PC-9 (cell line): ENCODE results near the gene NT5DC3. TPM values are rescaled to one million over a fixed set of nuclear protein-coding genes. Genes with fewer than 3 reads are reported as not detected.

Experiments
- BruUV-seq: library from RNA; stranded (reverse); fragments of 400-500 nt; replicated peaks from 2 replicates; lab custom pipeline; 2021; lab: Mats Ljungman, UMichigan
- CTCF ChIA-PET: fragments of 300-600 bp; sonication (Branson Sonifier 250); formaldehyde crosslinking; loops from one replicate; lab custom pipeline; 2022; ENCODE audit warnings: antibody characterized with exemption; lab: Charles Lee
- POLR2A ChIA-PET: fragments of 300-600 bp; sonication (Branson Sonifier 250); formaldehyde crosslinking; loops from one replicate; lab custom pipeline; 2022; ENCODE audit warnings: antibody characterized with exemption; ENCODE audit not compliant: unreplicated experiment; lab: Charles Lee
- DNase-seq, 2 experiments: peaks; one replicate each; pipeline versions ENCODE4 v3.0.0 to v3.0.0-alpha.2; 2015 to 2022; ENCODE audit warnings: mixed read lengths in 1 of 2
- H2AFZ ChIP-seq: fragments of 200-600 bp; sonication (generic); 2 replicates; pipeline ENCODE4 v1.8.1; 2017; ENCODE audit warnings: antibody characterized with exemption
- H3F3A ChIP-seq: fragments of 200-600 bp; sonication (generic); 2 replicates; pipeline ENCODE4 v1.8.1; 2017; ENCODE audit warnings: antibody characterized with exemption, mild to moderate bottlenecking, low read depth; ENCODE audit not compliant: insufficient read depth
- H3K27ac ChIP-seq: fragments of 200-600 bp; sonication (generic); 2 replicates; pipeline ENCODE4 v1.6.1; 2016; ENCODE audit warnings: mixed run types
- H3K27me3 ChIP-seq: fragments of 200-600 bp; sonication (generic); 2 replicates; pipeline ENCODE4 v1.6.1; 2016; ENCODE audit warnings: low read depth, mixed run types; ENCODE audit not compliant: insufficient read depth
- H3K36me3 ChIP-seq: fragments of 200-600 bp; sonication (generic); 2 replicates; pipeline ENCODE4 v1.6.1; 2016; ENCODE audit warnings: low read depth, mixed run types
- H3K4me1 ChIP-seq: fragments of 200-600 bp; sonication (generic); replicated peaks from 2 replicates; pipeline ENCODE4 v1.6.1; 2016; ENCODE audit warnings: mixed run types; ENCODE audit not compliant: insufficient read depth
- H3K4me2 ChIP-seq: fragments of 200-600 bp; sonication (generic); 2 replicates; pipeline ENCODE4 v1.6.1; 2017; ENCODE audit warnings: mixed run types
- H3K4me3 ChIP-seq: fragments of 200-600 bp; sonication (generic); 2 replicates; pipeline ENCODE4 v1.6.1; 2016; ENCODE audit warnings: mixed run types
- H3K79me2 ChIP-seq: fragments of 200-600 bp; sonication (generic); 2 replicates; pipeline ENCODE4 v1.6.1; 2017; ENCODE audit warnings: low read depth, mixed run types
- H3K9me2 ChIP-seq: fragments of 200-600 bp; sonication (generic); 2 replicates; pipeline ENCODE4 v1.8.1; 2017; ENCODE audit warnings: mild to moderate bottlenecking; ENCODE audit not compliant: insufficient read depth
- H3K9me3 ChIP-seq: fragments of 200-600 bp; sonication (generic); 2 replicates; pipeline ENCODE4 v1.8.1; 2016; ENCODE audit warnings: low read depth; ENCODE audit not compliant: insufficient read depth
- H4K20me1 ChIP-seq: fragments of 200-600 bp; sonication (generic); 2 replicates; pipeline ENCODE4 v1.8.1; 2017; ENCODE audit not compliant: insufficient read depth
- EZH2 ChIP-seq: fragments of 200-600 bp; sonication (generic); IDR thresholded peaks from 2 replicates; pipeline ENCODE4 v1.8.0; 2017; ENCODE audit warnings: antibody characterized with exemption, low read depth
- intact Hi-C: fragments of 100-400 bp; cut with micrococcal nuclease; formaldehyde crosslinking; loops from one replicate; pipeline ENCODE4 v1.10.0; 2022; ENCODE audit not compliant: unreplicated experiment
- total RNA-seq: library from RNA; stranded (reverse); gene quantifications from 2 replicates; pipeline ENCODE4 v1.2.3, GENCODE V29; 2021
- TF ChIP-seq, protein P1 (sequence below): fragments of 200-600 bp; sonication (generic); conservative IDR thresholded peaks from 2 replicates; pipeline ENCODE4 v1.6.1; 2017; ENCODE audit warnings: mixed run types, antibody characterized with exemption, mild to moderate bottlenecking, moderate library complexity

The NT5DC3 gene
- total RNA-seq, 1 experiment from 2014 or later: 13.2 TPM

DNA sequence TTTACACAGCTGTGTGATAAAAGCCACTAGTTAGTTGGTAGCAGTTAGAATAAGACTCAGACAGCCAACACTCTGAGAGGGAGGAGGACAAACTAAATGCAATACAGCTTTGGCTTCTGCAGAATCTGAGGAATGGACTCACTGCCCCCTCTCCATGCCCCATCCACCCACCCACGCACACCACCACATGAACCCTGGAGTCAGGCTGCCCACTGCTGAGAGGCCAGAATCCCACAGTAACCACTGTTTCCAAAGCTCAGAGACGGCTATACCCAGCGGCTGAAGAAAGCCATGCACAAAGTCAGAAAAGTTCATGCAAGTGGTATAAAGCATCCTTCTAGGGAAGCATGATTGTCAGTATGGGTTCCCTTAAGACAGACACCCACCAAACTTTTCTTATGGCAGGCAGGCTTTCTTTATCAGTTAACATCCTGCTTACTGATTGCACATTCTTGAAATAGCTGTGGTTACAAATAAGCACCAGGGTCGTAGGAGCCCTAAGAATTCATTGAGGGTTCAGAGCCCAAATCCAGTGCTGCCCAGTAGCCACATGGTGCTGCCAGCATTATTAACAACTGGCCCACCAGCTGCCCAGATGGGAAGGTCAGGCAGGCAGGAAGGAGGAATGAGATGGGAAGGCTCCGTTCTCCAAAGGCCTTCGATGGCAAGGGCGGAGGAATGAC lies 61.5 kb downstream of the NT5DC3 start:
- H3K4me1 ChIP-seq: peaks cover 24% of the 10 kb centered on the region
- peak in 1 of 2 experiments; percentile 51 for DNase-seq
- POLR2A ChIA-PET: interaction anchor here (0.5 to 0.6 kb wide), 3 partner anchors 55 to 1352 kb away, joined by 3 to 4 read pairs (median 3); partner anchors contain the start of gene HSP90B1
- TF ChIP-seq, protein P1, sequence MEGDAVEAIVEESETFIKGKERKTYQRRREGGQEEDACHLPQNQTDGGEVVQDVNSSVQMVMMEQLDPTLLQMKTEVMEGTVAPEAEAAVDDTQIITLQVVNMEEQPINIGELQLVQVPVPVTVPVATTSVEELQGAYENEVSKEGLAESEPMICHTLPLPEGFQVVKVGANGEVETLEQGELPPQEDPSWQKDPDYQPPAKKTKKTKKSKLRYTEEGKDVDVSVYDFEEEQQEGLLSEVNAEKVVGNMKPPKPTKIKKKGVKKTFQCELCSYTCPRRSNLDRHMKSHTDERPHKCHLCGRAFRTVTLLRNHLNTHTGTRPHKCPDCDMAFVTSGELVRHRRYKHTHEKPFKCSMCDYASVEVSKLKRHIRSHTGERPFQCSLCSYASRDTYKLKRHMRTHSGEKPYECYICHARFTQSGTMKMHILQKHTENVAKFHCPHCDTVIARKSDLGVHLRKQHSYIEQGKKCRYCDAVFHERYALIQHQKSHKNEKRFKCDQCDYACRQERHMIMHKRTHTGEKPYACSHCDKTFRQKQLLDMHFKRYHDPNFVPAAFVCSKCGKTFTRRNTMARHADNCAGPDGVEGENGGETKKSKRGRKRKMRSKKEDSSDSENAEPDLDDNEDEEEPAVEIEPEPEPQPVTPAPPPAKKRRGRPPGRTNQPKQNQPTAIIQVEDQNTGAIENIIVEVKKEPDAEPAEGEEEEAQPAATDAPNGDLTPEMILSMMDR: no peak
- no peak for TF ChIP-seq EZH2
- intact Hi-C loops: loop anchor here (1.0 to 10.0 kb wide), 2 partner anchors 62 to 345 kb away; partner anchors contain the start of gene NT5DC3
- no peaks in the 10 kb centered on the region for H3K79me2 ChIP-seq
- no peaks in the 10 kb centered on the region for H4K20me1 ChIP-seq
- H2AFZ ChIP-seq: no peak overlapping the region
- peaks cover 15% of the 10 kb centered on the region; the same call in 1 of the 2 replicates for H3F3A ChIP-seq
- CTCF ChIA-PET: no interaction called here
- H3K4me2 ChIP-seq: peak overlapping the region; percentile 51
- peak overlapping the region; percentile 63 for H3K27ac ChIP-seq
- no peaks in the 10 kb centered on the region for H3K27me3 ChIP-seq
- BruUV-seq: no TSS peak
- H3K9me3 ChIP-seq: no peaks in the 10 kb centered on the region
- no peaks in the 10 kb centered on the region for H3K9me2 ChIP-seq
- peaks cover 25% of the 10 kb centered on the region; the same call in 1 of the 2 replicates for H3K36me3 ChIP-seq
- H3K4me3 ChIP-seq: no peak overlapping the region

DNA sequence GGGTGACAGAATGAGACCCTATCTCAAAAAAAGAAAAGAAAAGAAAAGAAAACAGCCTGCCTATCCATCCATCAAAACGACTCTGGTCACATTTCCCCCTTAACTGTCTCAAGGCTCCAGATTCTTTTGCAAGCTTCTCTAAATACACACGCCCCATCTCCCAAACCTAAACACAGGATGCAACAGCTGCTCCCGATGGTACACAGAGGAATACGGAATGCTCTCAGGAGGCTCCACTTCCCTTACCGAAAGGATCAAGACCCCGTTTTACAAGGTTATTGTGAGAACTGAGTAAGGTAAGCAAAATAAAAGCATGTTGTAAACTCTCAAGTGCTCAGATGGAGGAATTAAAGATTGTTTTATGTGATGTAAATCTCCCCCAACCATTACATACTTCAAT lies 62.3 kb downstream of the NT5DC3 start:
- ChIA-PET POLR2A (no interaction called here), CTCF (no interaction called here)
- H2AFZ ChIP-seq: no peak overlapping the region
- intact Hi-C loops: loop anchor here (10.0 kb wide), 1 partner anchor 346 kb away; no protein-coding TSS in a partner anchor
- no peak overlapping the region for H3K27ac ChIP-seq
- peaks cover 18% of the 10 kb centered on the region; the same call in 1 of the 2 replicates for H3K36me3 ChIP-seq
- H3K79me2 ChIP-seq: no peaks in the 10 kb centered on the region
- H3K9me2 ChIP-seq: no peaks in the 10 kb centered on the region
- H3F3A ChIP-seq: peaks cover 15% of the 10 kb centered on the region; the same call in 1 of the 2 replicates
- BruUV-seq: no TSS peak
- H3K4me2 ChIP-seq: no peak overlapping the region
- H3K4me1 ChIP-seq: peaks cover 24% of the 10 kb centered on the region
- no peaks in the 10 kb centered on the region for H4K20me1 ChIP-seq
- no peak for DNase-seq
- no peak overlapping the region for H3K4me3 ChIP-seq
- no peaks in the 10 kb centered on the region for H3K9me3 ChIP-seq
- TF ChIP-seq EZH2: no peak
- TF ChIP-seq, protein P1: no peak
- H3K27me3 ChIP-seq: no peaks in the 10 kb centered on the region

DNA sequence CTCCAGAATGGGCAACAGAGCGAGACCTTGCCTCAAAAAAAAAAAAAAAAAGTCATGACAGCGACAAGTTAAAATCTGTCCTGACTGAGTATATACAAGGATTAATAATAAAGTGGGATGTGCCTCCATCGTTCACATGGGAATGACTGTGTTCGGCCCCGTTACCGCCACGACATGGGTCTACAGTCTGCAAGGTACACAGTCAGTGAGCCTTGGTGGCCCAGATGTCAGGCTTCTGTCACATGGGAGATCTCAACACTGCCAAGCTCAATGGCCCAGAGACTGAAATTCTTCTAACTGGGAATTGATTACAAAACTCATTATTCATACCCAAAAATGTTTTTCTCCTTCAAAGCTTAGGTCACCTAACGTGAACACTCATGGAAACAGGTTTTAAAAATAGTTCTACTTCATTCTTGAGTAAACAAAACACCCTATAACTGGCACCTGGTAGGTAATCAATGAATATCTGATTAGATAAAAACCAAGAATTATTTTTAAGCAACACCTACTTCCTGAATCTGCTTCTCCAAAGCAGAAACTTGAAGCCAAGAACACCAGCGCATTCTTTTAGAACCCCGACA lies 66.0 kb downstream of the NT5DC3 start:
- no peak for DNase-seq
- BruUV-seq: no TSS peak
- H2AFZ ChIP-seq: no peak overlapping the region
- H3K79me2 ChIP-seq: no peaks in the 10 kb centered on the region
- H3K4me2 ChIP-seq: no peak overlapping the region
- ChIA-PET POLR2A (no interaction called here), CTCF (no interaction called here)
- H3K4me3 ChIP-seq: no peak overlapping the region
- H3K27me3 ChIP-seq: no peaks in the 10 kb centered on the region
- peaks cover 12% of the 10 kb centered on the region for H3K36me3 ChIP-seq
- no peaks in the 10 kb centered on the region for H3K9me3 ChIP-seq
- peaks cover 10% of the 10 kb centered on the region for H3K4me1 ChIP-seq
- no peak overlapping the region for H3K27ac ChIP-seq
- H3K9me2 ChIP-seq: no peaks in the 10 kb centered on the region
- H4K20me1 ChIP-seq: no peaks in the 10 kb centered on the region
- TF ChIP-seq, protein P1: no peak
- no peak for TF ChIP-seq EZH2
- H3F3A ChIP-seq: peaks cover 5% of the 10 kb centered on the region; the same call in 1 of the 2 replicates
- intact Hi-C loops: loop anchor here (5.0 to 10.0 kb wide), 2 partner anchors 157 to 350 kb away; partner anchors contain the start of gene HSP90B1
